Body of pancreas (tissue), 4 donors: ENCODE measurements around the gene SMYD4. TPM values are rescaled to one million over a fixed set of nuclear protein-coding genes. Genes with fewer than 3 reads are reported as not detected.

Source experiments
- ATAC-seq: fragments of 150-250 bp; one replicate; pipeline ENCODE4 v1.9.1; 2016
- DNase-seq, 4 donors: peaks; one replicate each; pipeline ENCODE4 v3.0.0-alpha.2; 2019
- H3K27ac ChIP-seq, 4 donors: fragments of 200-600 bp; sonication (generic); 1 replicate in 3 of 4; 2 replicates in 1 of 4; pipeline versions ENCODE4 v1.5.1 to v1.6.1; 2016 to 2019; ENCODE audit warnings: mild to moderate bottlenecking in 1 of 4, mixed read lengths in 1 of 4, moderate library complexity in 1 of 4
- H3K27me3 ChIP-seq, 2 donors: fragments of 200-600 bp; sonication (generic); one replicate each; pipeline ENCODE4 v1.6.0; 2016; ENCODE audit warnings: mild to moderate bottlenecking in 1 of 2
- H3K36me3 ChIP-seq, 2 donors: fragments of 200-600 bp; sonication (generic); replicated peaks in 1 of 2; 2 replicates each; pipeline ENCODE4 v1.5.1; 2016; ENCODE audit warnings: low read depth in 2 of 2; ENCODE audit not compliant: insufficient read depth in 1 of 2
- H3K4me1 ChIP-seq: fragments of 200-600 bp; sonication (generic); one replicate; pipeline ENCODE4 v1.6.0; 2016
- H3K4me3 ChIP-seq, 2 donors: fragments of 200-600 bp; sonication (generic); 1 replicate in 1 of 2; 2 replicates in 1 of 2; pipeline ENCODE4 v1.5.1; 2016 to 2019
- H3K9me3 ChIP-seq, 3 donors: fragments of 200-600 bp; sonication (generic); 1 replicate in 2 of 3; 2 replicates in 1 of 3; pipeline ENCODE4 v1.5.1; 2016
- CTCF ChIP-seq, 7 experiments: fragments of 450-650 bp in 4 of 7; fragments of 200-600 bp in 3 of 7; sonication (generic) in 3 of 7; IDR thresholded peaks; one replicate each; pipeline ENCODE4 v1.5.1; 2016 to 2019; ENCODE audit warnings: antibody characterized with exemption in 7 of 7
- POLR2A ChIP-seq, 3 donors: fragments of 450-650 bp; IDR thresholded peaks; one replicate each; pipeline ENCODE4 v1.6.1; 2016; ENCODE audit warnings: antibody characterized with exemption in 3 of 3, mild to moderate bottlenecking in 2 of 3
- WGBS, 2 donors: methylation state at CpG; one replicate each; pipeline ENCODE4 v1.1.5; 2017; 5-methylcytosine and 5-hydroxymethylcytosine counted together
- intact Hi-C: fragments of 100-400 bp; cut with DNase I; formaldehyde crosslinking; loops from one replicate; pipeline ENCODE4 v1.15.1; 2023
- total RNA-seq, 2 donors: library from RNA; depleted of rRNA; stranded (reverse); fragments of >200 nt; gene quantifications; one replicate each; pipeline ENCODE4 v1.1.0, GENCODE V29; 2016

The SMYD4 gene
- total RNA-seq: 1 to 10 TPM; 4.0 to 7.0 TPM

GRCh38 chr17:1829592-1830257 is at the start of gene SMYD4, which contains the start of gene RPA1:
SMYD4 (minus strand) TSS chr17:1829902; CDS start chr17:1827994, 1,908 bp downstream.
RPA1 (plus strand) TSS chr17:1830005; CDS start chr17:1830094, 89 bp downstream.
- intact Hi-C loops: no loop called here
- TF ChIP-seq CTCF (IDR thresholded peaks at IDR 0.05) (peak in 1 of 7 experiments; percentile 10), POLR2A (IDR thresholded peaks at IDR 0.05) (peak; percentile 68 to 79 (median 77))

GRCh38 chr17:1878419-1879121 is 48.9 kb upstream of the SMYD4 start:
- Histone ChIP-seq H3K27me3 (no peaks in the 10 kb centered on the region), H3K4me1 (no peaks in the 10 kb centered on the region), H3K27ac (no peak overlapping the region), H3K9me3 (no peaks in the 10 kb centered on the region), H3K36me3 (peaks cover 0 to 15% of the 10 kb centered on the region in 2 donors), H3K4me3 (no peak overlapping the region)
- TF ChIP-seq POLR2A (IDR thresholded peaks at IDR 0.05) (no peak), CTCF (IDR thresholded peaks at IDR 0.05) (no peak)
- DNase-seq (no peak), ATAC-seq (no peak)
- intact Hi-C loops: no loop called here
- WGBS, 2 donors: 87 to 91% methylated on average over 15 to 17 of the region's 17 CpGs

More at GRCh38 chr17:1829592-1830257, at the start of gene SMYD4, which contains the start of gene RPA1:
- Histone ChIP-seq H3K27me3 (no peaks in the 10 kb centered on the region), H3K36me3 (peaks cover 0 to 2% of the 10 kb centered on the region in 2 donors), H3K4me1 (peaks cover 19% of the 10 kb centered on the region), H3K9me3 (no peaks in the 10 kb centered on the region), H3K4me3 (peak within 1 kb of the TSS; percentile 78 to 99), H3K27ac (peak within 1 kb of the TSS; percentile 70 to 92 (median 86))
- WGBS, 2 donors: 0% methylated on average over 20 to 64 of the region's 83 CpGs
- peak; percentile 98 for ATAC-seq
- peak; percentile 86 to 90 (median 88) for DNase-seq

GRCh38 chr17:1875597-1875996 is 45.9 kb upstream of the SMYD4 start:
- peaks cover 0 to 19% of the 10 kb centered on the region in 2 donors for H3K36me3 ChIP-seq
- no peak for TF ChIP-seq POLR2A (IDR thresholded peaks at IDR 0.05)
- TF ChIP-seq CTCF (IDR thresholded peaks at IDR 0.05): no peak
- no peak for DNase-seq

GRCh38 chr17:1873418-1873817 is 43.7 kb upstream of the SMYD4 start:
- Histone ChIP-seq H3K36me3 (peaks cover 0 to 10% of the 10 kb centered on the region in 2 donors), H3K4me3 (no peak overlapping the region), H3K4me1 (no peaks in the 10 kb centered on the region), H3K9me3 (no peaks in the 10 kb centered on the region), H3K27ac (no peak overlapping the region), H3K27me3 (no peaks in the 10 kb centered on the region)
- DNase-seq (no peak), ATAC-seq (no peak)
- TF ChIP-seq CTCF (IDR thresholded peaks at IDR 0.05): no peak
- TF ChIP-seq POLR2A (IDR thresholded peaks at IDR 0.05): no peak
- 93 to 95% methylated on average over 9 of the region's 9 CpGs for WGBS, 2 donors
- intact Hi-C loops: no loop called here

More at GRCh38 chr17:1875597-1875996, 45.9 kb upstream of the SMYD4 start:
- 83 to 94% methylated on average over 4 of the region's 4 CpGs for WGBS, 2 donors
- H3K4me1 ChIP-seq: no peaks in the 10 kb centered on the region
- ATAC-seq: no peak
- no peaks in the 10 kb centered on the region for H3K9me3 ChIP-seq
- intact Hi-C loops: no loop called here
- H3K27ac ChIP-seq: no peak overlapping the region
- H3K4me3 ChIP-seq: no peak overlapping the region
- H3K27me3 ChIP-seq: no peaks in the 10 kb centered on the region
